Liver (tissue), 9 donors: ENCODE measurements around the gene ZNF71. TPM values are rescaled to one million over a fixed set of nuclear protein-coding genes. Genes with fewer than 3 reads are reported as not detected.

Experiments
- DNase-seq: peaks from one replicate; pipeline ENCODE4 v3.0.0-alpha.2; 2017; ENCODE audit warnings: low spot score
- H3K27ac ChIP-seq, 2 donors: one replicate each; pipeline ENCODE4 v1.7.0; 2013; ENCODE audit warnings: inconsistent platforms in 2 of 2, low read length in 2 of 2, control low read depth in 1 of 2, low read depth in 1 of 2, mild to moderate bottlenecking in 1 of 2
- H3K27me3 ChIP-seq, 4 donors: one replicate each; pipeline versions ENCODE4 v1.6.1 to v1.7.0; 2013; ENCODE audit warnings: low read length in 3 of 4, inconsistent platforms in 1 of 4, mild to moderate bottlenecking in 1 of 4, moderate library complexity in 1 of 4; ENCODE audit not compliant: control insufficient read depth in 4 of 4, insufficient read depth in 4 of 4
- H3K36me3 ChIP-seq, 4 donors: one replicate each; pipeline versions ENCODE4 v1.6.1 to v1.7.0; 2013; ENCODE audit warnings: low read length in 3 of 4, mild to moderate bottlenecking in 3 of 4, low read depth in 1 of 4, moderate library complexity in 1 of 4; ENCODE audit not compliant: control insufficient read depth in 4 of 4, insufficient read depth in 3 of 4
- H3K4me1 ChIP-seq, 4 donors: one replicate each; pipeline versions ENCODE4 v1.6.1 to v1.7.0; 2013; ENCODE audit warnings: low read length in 3 of 4, mild to moderate bottlenecking in 3 of 4, moderate library complexity in 1 of 4; ENCODE audit not compliant: control insufficient read depth in 4 of 4, insufficient read depth in 4 of 4
- H3K4me3 ChIP-seq, 3 donors: one replicate each; pipeline versions ENCODE4 v1.6.1 to v1.7.0; 2013; ENCODE audit warnings: low read length in 3 of 3, control low read depth in 1 of 3, low read depth in 1 of 3, mild to moderate bottlenecking in 1 of 3
- H3K9ac ChIP-seq, 2 donors: one replicate each; pipeline ENCODE4 v1.7.0; 2013; ENCODE audit warnings: low read length in 2 of 2, mild to moderate bottlenecking in 2 of 2, moderate library complexity in 2 of 2, control low read depth in 1 of 2, low read depth in 1 of 2
- H3K9me3 ChIP-seq, 4 donors: one replicate each; pipeline versions ENCODE4 v1.6.1 to v1.7.0; 2013; ENCODE audit warnings: low read length in 3 of 4; ENCODE audit not compliant: control insufficient read depth in 4 of 4
- FOXA1 ChIP-seq: IDR thresholded peaks from 2 replicates; pipeline ENCODE4 v1.6.1; 2016; ENCODE audit warnings: antibody characterized with exemption
- GABPA ChIP-seq, 2 donors: IDR thresholded peaks in 1 of 2; conservative IDR thresholded peaks in 1 of 2; 2 replicates each; pipeline ENCODE4 v1.6.1; 2016; ENCODE audit warnings: antibody characterized with exemption in 2 of 2, mild to moderate bottlenecking in 1 of 2, moderate library complexity in 1 of 2
- HNF4G ChIP-seq: IDR thresholded peaks from 2 replicates; pipeline ENCODE4 v1.6.1; 2016; ENCODE audit warnings: antibody characterized with exemption
- JUND ChIP-seq, 2 donors: IDR thresholded peaks; 2 replicates each; pipeline ENCODE4 v1.6.1; 2016; ENCODE audit warnings: antibody characterized with exemption in 2 of 2
- NR2F2 ChIP-seq: IDR thresholded peaks from 2 replicates; pipeline ENCODE4 v1.6.1; 2016; ENCODE audit warnings: antibody characterized with exemption
- RAD21 ChIP-seq, 2 donors: IDR thresholded peaks; 2 replicates each; pipeline ENCODE4 v1.6.1; 2016; ENCODE audit warnings: antibody characterized with exemption in 2 of 2, mild to moderate bottlenecking in 2 of 2
- RXRA ChIP-seq, 2 donors: IDR thresholded peaks; 2 replicates each; pipeline ENCODE4 v1.6.1; 2017 to 2018; ENCODE audit warnings: antibody characterized with exemption in 2 of 2, mild to moderate bottlenecking in 1 of 2
- SP1 ChIP-seq: IDR thresholded peaks from 2 replicates; pipeline ENCODE4 v1.6.1; 2018; ENCODE audit warnings: antibody characterized with exemption, mild to moderate bottlenecking
- WGBS: extraction: QIAGEN DNeasy Blood & Tissue Kit; methylation state at CpG from one replicate; pipeline ENCODE4 v1.1.7; 2013; 5-methylcytosine and 5-hydroxymethylcytosine counted together
- polyA plus RNA-seq, 2 donors: library from polyadenylated mRNA; stranded (reverse) in 1 of 2; unstranded in 1 of 2; fragments of 200-250 nt in 1 of 2; fragments of >200 nt in 1 of 2; fragmentation: Nextera tagmentation in 1 of 2; extraction: Ambion mirVana in 1 of 2; gene quantifications; one replicate each; pipeline versions ENCODE4 v1.2.1 to v1.2.3, GENCODE V29; 2013 to 2015
- total RNA-seq, 2 donors: library from RNA; depleted of rRNA; stranded (reverse); fragments of >200 nt; gene quantifications; one replicate each; pipeline ENCODE4 v1.2.3, GENCODE V29; 2014
- TF ChIP-seq, protein P1 (sequence below): IDR thresholded peaks from 2 replicates; pipeline ENCODE4 v1.6.1; 2016; ENCODE audit warnings: antibody characterized with exemption
- TF ChIP-seq, protein P2 (sequence below): fragments of 150-350 bp; IDR thresholded peaks from 2 replicates; pipeline ENCODE4 v1.5.1; 2017; ENCODE audit warnings: improper control_type of control experiment, low read depth, low read length; ENCODE audit not compliant: missing input control
- TF ChIP-seq, protein P3 (sequence below): IDR thresholded peaks from 2 replicates; pipeline ENCODE4 v1.6.1; 2016; ENCODE audit warnings: antibody characterized with exemption
- TF ChIP-seq, protein P4 (sequence below): IDR thresholded peaks from 2 replicates; pipeline ENCODE4 v1.6.1; 2016; ENCODE audit warnings: antibody characterized with exemption, mild to moderate bottlenecking
- donor health status: healthy.
- donor health status: healthy.
- donor health status: healthy.
- donor health status: healthy.
- donor health status: healthy.

ZNF71 gene
- total and polyA plus RNA-seq, 4 donors: 0.46 to 3.4 (median 1.8) TPM

DNA sequence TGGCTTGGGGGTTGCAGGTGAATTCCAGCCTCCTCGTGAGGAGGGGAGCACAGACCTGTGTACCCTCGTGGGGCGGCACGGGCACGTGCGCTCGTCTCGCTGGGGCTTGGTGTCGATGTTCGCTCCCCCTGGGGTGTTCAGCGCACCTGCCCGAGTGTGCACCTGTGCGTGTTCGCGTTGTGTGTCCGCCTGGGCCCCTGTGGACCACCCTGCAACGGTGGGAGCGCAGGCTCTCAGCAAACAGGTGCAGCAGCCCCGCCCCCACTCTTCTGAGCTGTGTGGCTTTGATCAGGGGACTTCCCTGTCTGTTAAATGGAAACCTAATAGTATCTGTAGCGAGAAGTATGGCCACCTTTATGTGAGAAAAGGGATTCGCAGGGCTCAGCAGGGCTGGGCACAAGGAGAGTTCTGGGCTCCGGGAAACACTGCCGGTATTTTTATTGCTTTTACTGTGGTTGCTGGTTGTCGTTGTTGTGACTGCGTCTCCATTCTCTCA lies 48.4 kb downstream of the ZNF71 start:
- WGBS: 23% methylated on average over 25 of the region's 25 CpGs
- H3K36me3 ChIP-seq: no peaks in the 10 kb centered on the region

DNA sequence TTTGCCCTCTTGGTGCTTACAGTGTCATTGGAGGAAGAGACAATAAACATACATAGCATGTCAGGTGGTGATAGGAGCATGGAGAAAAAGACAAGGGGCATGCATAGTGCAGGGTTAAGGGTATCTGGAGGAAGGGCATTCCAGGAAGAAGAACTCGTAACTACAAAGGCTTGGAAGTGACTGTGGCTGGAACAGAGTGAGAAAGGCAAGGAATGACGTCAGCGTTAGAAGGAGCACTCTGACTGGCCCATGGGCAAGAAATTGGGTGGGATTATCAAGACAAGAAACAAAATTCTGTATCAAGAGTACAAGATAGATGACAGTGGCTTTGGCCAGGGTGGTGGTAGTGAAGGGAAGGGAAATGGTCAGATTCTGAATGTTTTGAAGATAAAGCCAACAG lies 59.0 kb downstream of the ZNF71 start:
- TF ChIP-seq SP1 (no peak), RAD21 (IDR thresholded peaks at IDR 0.05) (no peak), GABPA (IDR thresholded peaks at IDR 0.05 in 1 of 2, conservative IDR thresholded peaks at IDR 0.05 in 1 of 2) (no peak), NR2F2 (no peak), RXRA (IDR thresholded peaks at IDR 0.05) (no peak), HNF4G (no peak), JUND (IDR thresholded peaks at IDR 0.05) (no peak)
- TF ChIP-seq, protein P1, sequence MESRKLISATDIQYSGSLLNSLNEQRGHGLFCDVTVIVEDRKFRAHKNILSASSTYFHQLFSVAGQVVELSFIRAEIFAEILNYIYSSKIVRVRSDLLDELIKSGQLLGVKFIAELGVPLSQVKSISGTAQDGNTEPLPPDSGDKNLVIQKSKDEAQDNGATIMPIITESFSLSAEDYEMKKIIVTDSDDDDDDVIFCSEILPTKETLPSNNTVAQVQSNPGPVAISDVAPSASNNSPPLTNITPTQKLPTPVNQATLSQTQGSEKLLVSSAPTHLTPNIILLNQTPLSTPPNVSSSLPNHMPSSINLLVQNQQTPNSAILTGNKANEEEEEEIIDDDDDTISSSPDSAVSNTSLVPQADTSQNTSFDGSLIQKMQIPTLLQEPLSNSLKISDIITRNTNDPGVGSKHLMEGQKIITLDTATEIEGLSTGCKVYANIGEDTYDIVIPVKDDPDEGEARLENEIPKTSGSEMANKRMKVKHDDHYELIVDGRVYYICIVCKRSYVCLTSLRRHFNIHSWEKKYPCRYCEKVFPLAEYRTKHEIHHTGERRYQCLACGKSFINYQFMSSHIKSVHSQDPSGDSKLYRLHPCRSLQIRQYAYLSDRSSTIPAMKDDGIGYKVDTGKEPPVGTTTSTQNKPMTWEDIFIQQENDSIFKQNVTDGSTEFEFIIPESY: no peak
- TF ChIP-seq, protein P2, sequence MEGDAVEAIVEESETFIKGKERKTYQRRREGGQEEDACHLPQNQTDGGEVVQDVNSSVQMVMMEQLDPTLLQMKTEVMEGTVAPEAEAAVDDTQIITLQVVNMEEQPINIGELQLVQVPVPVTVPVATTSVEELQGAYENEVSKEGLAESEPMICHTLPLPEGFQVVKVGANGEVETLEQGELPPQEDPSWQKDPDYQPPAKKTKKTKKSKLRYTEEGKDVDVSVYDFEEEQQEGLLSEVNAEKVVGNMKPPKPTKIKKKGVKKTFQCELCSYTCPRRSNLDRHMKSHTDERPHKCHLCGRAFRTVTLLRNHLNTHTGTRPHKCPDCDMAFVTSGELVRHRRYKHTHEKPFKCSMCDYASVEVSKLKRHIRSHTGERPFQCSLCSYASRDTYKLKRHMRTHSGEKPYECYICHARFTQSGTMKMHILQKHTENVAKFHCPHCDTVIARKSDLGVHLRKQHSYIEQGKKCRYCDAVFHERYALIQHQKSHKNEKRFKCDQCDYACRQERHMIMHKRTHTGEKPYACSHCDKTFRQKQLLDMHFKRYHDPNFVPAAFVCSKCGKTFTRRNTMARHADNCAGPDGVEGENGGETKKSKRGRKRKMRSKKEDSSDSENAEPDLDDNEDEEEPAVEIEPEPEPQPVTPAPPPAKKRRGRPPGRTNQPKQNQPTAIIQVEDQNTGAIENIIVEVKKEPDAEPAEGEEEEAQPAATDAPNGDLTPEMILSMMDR: no peak
- peak overlapping the region in 1 of 3 donors; percentile 13 for H3K4me3 ChIP-seq

More for the DNA sequence above, 48.4 kb downstream of the ZNF71 start:
- Histone ChIP-seq H3K9me3 (peaks cover 17 to 42% (median 32%) of the 10 kb centered on the region in 4 donors), H3K27ac (no peak overlapping the region), H3K9ac (no peak overlapping the region), H3K4me1 (no peaks in the 10 kb centered on the region), H3K27me3 (peaks cover 0 to 9% (median under 1%) of the 10 kb centered on the region in 4 donors), H3K4me3 (no peak overlapping the region)
- DNase-seq: no peak
- no peak for TF ChIP-seq FOXA1
- TF ChIP-seq, protein P3, sequence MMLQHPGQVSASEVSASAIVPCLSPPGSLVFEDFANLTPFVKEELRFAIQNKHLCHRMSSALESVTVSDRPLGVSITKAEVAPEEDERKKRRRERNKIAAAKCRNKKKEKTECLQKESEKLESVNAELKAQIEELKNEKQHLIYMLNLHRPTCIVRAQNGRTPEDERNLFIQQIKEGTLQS: no peak
- TF ChIP-seq, protein P4, sequence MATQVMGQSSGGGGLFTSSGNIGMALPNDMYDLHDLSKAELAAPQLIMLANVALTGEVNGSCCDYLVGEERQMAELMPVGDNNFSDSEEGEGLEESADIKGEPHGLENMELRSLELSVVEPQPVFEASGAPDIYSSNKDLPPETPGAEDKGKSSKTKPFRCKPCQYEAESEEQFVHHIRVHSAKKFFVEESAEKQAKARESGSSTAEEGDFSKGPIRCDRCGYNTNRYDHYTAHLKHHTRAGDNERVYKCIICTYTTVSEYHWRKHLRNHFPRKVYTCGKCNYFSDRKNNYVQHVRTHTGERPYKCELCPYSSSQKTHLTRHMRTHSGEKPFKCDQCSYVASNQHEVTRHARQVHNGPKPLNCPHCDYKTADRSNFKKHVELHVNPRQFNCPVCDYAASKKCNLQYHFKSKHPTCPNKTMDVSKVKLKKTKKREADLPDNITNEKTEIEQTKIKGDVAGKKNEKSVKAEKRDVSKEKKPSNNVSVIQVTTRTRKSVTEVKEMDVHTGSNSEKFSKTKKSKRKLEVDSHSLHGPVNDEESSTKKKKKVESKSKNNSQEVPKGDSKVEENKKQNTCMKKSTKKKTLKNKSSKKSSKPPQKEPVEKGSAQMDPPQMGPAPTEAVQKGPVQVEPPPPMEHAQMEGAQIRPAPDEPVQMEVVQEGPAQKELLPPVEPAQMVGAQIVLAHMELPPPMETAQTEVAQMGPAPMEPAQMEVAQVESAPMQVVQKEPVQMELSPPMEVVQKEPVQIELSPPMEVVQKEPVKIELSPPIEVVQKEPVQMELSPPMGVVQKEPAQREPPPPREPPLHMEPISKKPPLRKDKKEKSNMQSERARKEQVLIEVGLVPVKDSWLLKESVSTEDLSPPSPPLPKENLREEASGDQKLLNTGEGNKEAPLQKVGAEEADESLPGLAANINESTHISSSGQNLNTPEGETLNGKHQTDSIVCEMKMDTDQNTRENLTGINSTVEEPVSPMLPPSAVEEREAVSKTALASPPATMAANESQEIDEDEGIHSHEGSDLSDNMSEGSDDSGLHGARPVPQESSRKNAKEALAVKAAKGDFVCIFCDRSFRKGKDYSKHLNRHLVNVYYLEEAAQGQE: no peak

More for the DNA sequence above, 59.0 kb downstream of the ZNF71 start:
- no peaks in the 10 kb centered on the region for H3K27me3 ChIP-seq
- 65% methylated on average over 3 of the region's 3 CpGs for WGBS
- H3K36me3 ChIP-seq: no peaks in the 10 kb centered on the region
- no peak overlapping the region for H3K27ac ChIP-seq
- no peak overlapping the region for H3K9ac ChIP-seq
- H3K4me1 ChIP-seq: no peaks in the 10 kb centered on the region
- DNase-seq: no peak
- H3K9me3 ChIP-seq: peaks cover 1 to 36% (median 15%) of the 10 kb centered on the region in 4 donors
